CD4-positive, alpha-beta T cell (primary cell): ENCODE measurements around the gene SEC16A. TPM values are rescaled to one million over a fixed set of nuclear protein-coding genes. Genes with fewer than 3 reads are reported as not detected.

ENCODE experiments used
- ATAC-seq: fragments of 200-7000 bp; cut with Tn5 transposase; one replicate; pipeline ENCODE4 v1.10.0; 2022; ENCODE audit warnings: mild to moderate bottlenecking; ENCODE audit not compliant: poor library complexity
- CTCF ChIA-PET: fragments of 350-600 bp; sonication (Branson Sonifier 250); formaldehyde crosslinking; loops from one replicate; lab custom pipeline; 2021; ENCODE audit warnings: antibody characterized with exemption, inconsistent platforms; lab: Charles Lee
- POLR2A ChIA-PET: fragments of 350-600 bp; sonication (Branson Sonifier 250); formaldehyde crosslinking; loops from one replicate; lab custom pipeline; 2021; ENCODE audit warnings: antibody characterized with exemption, inconsistent platforms; lab: Charles Lee
- DNase-seq, 14 experiments: peaks; one replicate each; pipeline ENCODE4 v3.0.0-alpha.2; 2013 to 2020; ENCODE audit warnings: mixed read lengths in 2 of 14
- H3K27ac ChIP-seq, 2 donors: one replicate each; pipeline versions ENCODE4 v1.5.1 to v1.7.0; 2013; ENCODE audit warnings: low read length in 2 of 2, low read depth in 1 of 2, mild to moderate bottlenecking in 1 of 2
- H3K27me3 ChIP-seq, 2 experiments: 1 replicate in 1 of 2; 2 replicates in 1 of 2; pipeline versions ENCODE4 v1.6.1 to v1.7.0; 2013; ENCODE audit warnings: low read length in 2 of 2, control low read depth in 1 of 2, mild to moderate bottlenecking in 1 of 2, moderate library complexity in 1 of 2; ENCODE audit not compliant: insufficient read depth in 2 of 2, control insufficient read depth in 1 of 2
- H3K36me3 ChIP-seq: one replicate; pipeline ENCODE4 v1.6.1; 2013; ENCODE audit warnings: low read length, control low read depth; ENCODE audit not compliant: insufficient read depth
- H3K4me1 ChIP-seq: one replicate; pipeline ENCODE4 v1.6.1; 2013; ENCODE audit warnings: low read length, control low read depth; ENCODE audit not compliant: insufficient read depth
- H3K4me3 ChIP-seq: one replicate; pipeline ENCODE4 v1.5.1; 2013; ENCODE audit warnings: mild to moderate bottlenecking, low read length, moderate library complexity
- H3K9me3 ChIP-seq, 2 experiments: 1 replicate in 1 of 2; 2 replicates in 1 of 2; pipeline versions ENCODE4 v1.6.1 to v1.7.0; 2013; ENCODE audit warnings: low read length in 2 of 2, mild to moderate bottlenecking in 2 of 2, control low read depth in 1 of 2, moderate library complexity in 1 of 2; ENCODE audit not compliant: control insufficient read depth in 1 of 2, insufficient read depth in 1 of 2
- H3K27ac Mint-ChIP-seq: one replicate; pipeline ENCODE4 v1.8.0; 2020; ENCODE audit warnings: mixed read lengths
- H3K27me3 Mint-ChIP-seq: one replicate; pipeline ENCODE4 v1.8.0; 2021; ENCODE audit warnings: mixed read lengths
- H3K36me3 Mint-ChIP-seq: one replicate; pipeline ENCODE4 v1.8.0; 2021; ENCODE audit warnings: low read depth, mixed read lengths
- H3K4me1 Mint-ChIP-seq: one replicate; pipeline ENCODE4 v1.8.0; 2021; ENCODE audit warnings: low read depth, mixed read lengths
- H3K4me3 Mint-ChIP-seq: one replicate; pipeline ENCODE4 v1.8.0; 2020; ENCODE audit warnings: mild to moderate bottlenecking, mixed read lengths
- H3K9me3 Mint-ChIP-seq: one replicate; pipeline ENCODE4 v1.8.0; 2020; ENCODE audit warnings: mixed read lengths
- intact Hi-C, 2 experiments: fragments of 100-400 bp; cut with DNase I in 1 of 2; cut with micrococcal nuclease in 1 of 2; formaldehyde crosslinking; loops; one replicate each; pipeline versions ENCODE4 v1.15.1 to v1.9.0; 2023 to 2025; cut with DNase I, micrococcal nuclease
- total RNA-seq, 174 experiments: library from RNA in 2 of 174; stranded (reverse) in 2 of 174; gene quantifications; one replicate each; pipeline ENCODE4 v1.2.3 and lab custom pipeline; 2021 to 2026
- TF ChIP-seq, protein P1 (sequence below): fragments of 200-600 bp; IDR thresholded peaks from one replicate; pipeline ENCODE4 v1.8.0; 2022; ENCODE audit warnings: antibody characterized with exemption, mild to moderate bottlenecking

SEC16A gene
- total RNA-seq, 2 experiments from 2014 or later: 73.0 to 75.0 TPM

GRCh38 chr9:136526625-136527066, 43.8 kb upstream of the SEC16A start:
- Histone ChIP-seq H3K27ac (no peak overlapping the region), H3K27me3 (no peaks in the 10 kb centered on the region), H3K4me3 (no peak overlapping the region), H3K4me1 (peaks cover 34% of the 10 kb centered on the region), H3K9me3 (no peaks in the 10 kb centered on the region), H3K36me3 (peaks cover 17% of the 10 kb centered on the region)
- TF ChIP-seq, protein P1, sequence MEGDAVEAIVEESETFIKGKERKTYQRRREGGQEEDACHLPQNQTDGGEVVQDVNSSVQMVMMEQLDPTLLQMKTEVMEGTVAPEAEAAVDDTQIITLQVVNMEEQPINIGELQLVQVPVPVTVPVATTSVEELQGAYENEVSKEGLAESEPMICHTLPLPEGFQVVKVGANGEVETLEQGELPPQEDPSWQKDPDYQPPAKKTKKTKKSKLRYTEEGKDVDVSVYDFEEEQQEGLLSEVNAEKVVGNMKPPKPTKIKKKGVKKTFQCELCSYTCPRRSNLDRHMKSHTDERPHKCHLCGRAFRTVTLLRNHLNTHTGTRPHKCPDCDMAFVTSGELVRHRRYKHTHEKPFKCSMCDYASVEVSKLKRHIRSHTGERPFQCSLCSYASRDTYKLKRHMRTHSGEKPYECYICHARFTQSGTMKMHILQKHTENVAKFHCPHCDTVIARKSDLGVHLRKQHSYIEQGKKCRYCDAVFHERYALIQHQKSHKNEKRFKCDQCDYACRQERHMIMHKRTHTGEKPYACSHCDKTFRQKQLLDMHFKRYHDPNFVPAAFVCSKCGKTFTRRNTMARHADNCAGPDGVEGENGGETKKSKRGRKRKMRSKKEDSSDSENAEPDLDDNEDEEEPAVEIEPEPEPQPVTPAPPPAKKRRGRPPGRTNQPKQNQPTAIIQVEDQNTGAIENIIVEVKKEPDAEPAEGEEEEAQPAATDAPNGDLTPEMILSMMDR: no peak
- ChIA-PET POLR2A (interaction anchor here (6.0 kb wide), 1 partner anchor 13 kb away, joined by 49 read pairs; no protein-coding TSS in a partner anchor), CTCF (no interaction called here)
- Mint-ChIP-seq H3K36me3 (peaks cover 3% of the 10 kb centered on the region), H3K27ac (no peak overlapping the region), H3K9me3 (no peaks in the 10 kb centered on the region), H3K27me3 (no peaks in the 10 kb centered on the region), H3K4me3 (no peak overlapping the region), H3K4me1 (peaks cover 7% of the 10 kb centered on the region)
- intact Hi-C loops: no loop called here
- ATAC-seq (no peak), DNase-seq (no peak)

DNA sequence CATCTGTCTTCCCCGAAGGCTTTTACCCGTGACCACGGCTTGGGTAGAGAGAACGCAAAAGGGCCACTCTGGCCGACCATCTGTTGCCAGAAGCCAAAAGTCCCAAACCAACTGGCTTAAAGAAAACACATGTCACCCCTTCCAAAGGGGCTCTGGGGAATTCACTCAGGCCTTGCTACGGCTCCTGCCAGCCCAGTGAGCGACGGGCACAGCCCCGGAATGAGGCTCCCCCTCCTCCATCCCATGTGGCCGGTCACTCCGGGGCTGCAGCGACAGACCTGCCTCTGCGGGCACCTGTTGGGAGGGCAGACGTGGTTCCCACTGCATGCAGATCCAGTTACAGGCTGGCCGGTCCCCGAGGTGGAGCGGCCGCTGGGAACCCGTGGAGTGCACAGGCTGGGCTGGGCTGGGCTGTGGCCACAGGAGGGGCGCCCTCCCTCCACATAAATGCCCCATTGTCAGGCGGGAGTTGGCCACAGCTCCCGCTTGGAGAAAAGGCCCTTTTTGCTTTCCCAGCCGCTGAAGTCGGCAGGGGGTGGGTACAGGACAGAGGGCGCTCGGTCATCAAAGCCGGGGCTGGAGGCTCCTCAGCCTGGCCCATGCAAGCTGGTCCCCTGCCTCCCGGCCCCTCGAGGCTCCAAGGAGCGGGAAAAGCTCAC, 43.1 kb upstream of the SEC16A start:
- no peaks in the 10 kb centered on the region for H3K27me3 Mint-ChIP-seq
- ATAC-seq (no peak), DNase-seq (no peak)
- ChIA-PET CTCF (no interaction called here), POLR2A (interaction anchor here (6.0 kb wide), 1 partner anchor 13 kb away, joined by 49 read pairs; no protein-coding TSS in a partner anchor)
- intact Hi-C loops: no loop called here
- H3K36me3 Mint-ChIP-seq: peaks cover 3% of the 10 kb centered on the region
- TF ChIP-seq, protein P1: no peak
- Histone ChIP-seq H3K27ac (no peak overlapping the region), H3K4me3 (no peak overlapping the region), H3K36me3 (peaks cover 22% of the 10 kb centered on the region), H3K4me1 (peaks cover 27% of the 10 kb centered on the region), H3K27me3 (no peaks in the 10 kb centered on the region), H3K9me3 (no peaks in the 10 kb centered on the region)
- no peak overlapping the region for H3K4me3 Mint-ChIP-seq
- peaks cover 4% of the 10 kb centered on the region for H3K4me1 Mint-ChIP-seq
- no peak overlapping the region for H3K27ac Mint-ChIP-seq
- no peaks in the 10 kb centered on the region for H3K9me3 Mint-ChIP-seq

GRCh38 chr9:136525207-136525606, 42.4 kb upstream of the SEC16A start:
- H3K36me3 Mint-ChIP-seq: peaks cover 3% of the 10 kb centered on the region

More at GRCh38 chr9:136525207-136525606, 42.4 kb upstream of the SEC16A start:
- H3K4me3 ChIP-seq: no peak overlapping the region
- TF ChIP-seq, protein P1: no peak
- H3K4me1 ChIP-seq: peaks cover 19% of the 10 kb centered on the region
- intact Hi-C loops: no loop called here
- Mint-ChIP-seq H3K4me3 (no peak overlapping the region), H3K27ac (no peak overlapping the region), H3K4me1 (no peaks in the 10 kb centered on the region), H3K27me3 (no peaks in the 10 kb centered on the region), H3K9me3 (no peaks in the 10 kb centered on the region)
- H3K9me3 ChIP-seq: no peaks in the 10 kb centered on the region
- DNase-seq: no peak
- CTCF ChIA-PET: no interaction called here
- H3K27ac ChIP-seq: no peak overlapping the region
- POLR2A ChIA-PET: no interaction called here
- no peak for ATAC-seq
- no peaks in the 10 kb centered on the region for H3K27me3 ChIP-seq
- H3K36me3 ChIP-seq: peaks cover 22% of the 10 kb centered on the region
